GM12892 (cell line): ENCODE results near the gene USP40.

Experiments used
- POLR2A ChIP-seq: IDR thresholded peaks from 2 replicates; pipeline ENCODE4 v1.6.1; 2011; ENCODE audit warnings: low read depth, low read length, control low read depth
- POLR2AphosphoS5 ChIP-seq: IDR thresholded peaks from 2 replicates; pipeline ENCODE4 v1.6.1; 2011; ENCODE audit warnings: low read depth, low read length, control low read depth

DNA sequence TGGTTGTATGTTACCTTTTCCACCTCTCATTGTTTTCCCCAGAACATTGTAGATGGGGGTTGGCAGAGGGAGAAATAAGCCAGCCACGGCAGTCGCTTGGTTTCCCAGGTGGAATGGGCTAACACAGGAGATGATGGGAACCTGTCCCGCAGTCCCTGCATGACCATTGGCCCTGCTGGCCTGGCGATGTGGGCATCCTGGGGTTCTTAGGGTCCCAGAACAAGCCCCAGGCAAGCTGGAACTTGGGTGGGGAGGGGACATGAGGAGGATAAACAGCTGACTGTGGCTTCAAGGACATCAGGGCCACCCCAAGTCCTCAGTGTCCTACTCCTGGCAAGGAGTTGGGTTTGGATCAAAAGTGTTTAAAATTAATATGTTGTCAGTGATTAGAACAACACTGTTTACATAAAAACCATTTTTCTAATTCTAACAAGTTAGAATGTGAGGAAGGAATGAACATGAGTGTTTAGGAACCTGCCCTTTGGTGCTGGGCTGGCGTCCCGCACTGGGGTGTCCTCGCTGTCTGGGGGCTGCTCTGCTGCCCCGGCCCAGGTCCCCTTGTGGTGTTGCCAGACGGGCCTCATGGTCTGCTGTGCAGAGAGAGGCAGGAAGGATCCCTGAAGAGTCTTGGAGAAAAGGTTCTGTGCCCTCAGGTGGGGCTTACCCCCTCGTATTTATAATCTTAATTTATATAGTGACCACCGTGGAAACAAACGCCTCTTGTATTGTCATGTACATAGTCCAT, 95.1 kb downstream of the USP40 start:
- TF ChIP-seq POLR2A (no peak), POLR2AphosphoS5 (no peak)
